ENCODE data around the gene TBC1D25.

The TBC1D25 gene

DNA sequence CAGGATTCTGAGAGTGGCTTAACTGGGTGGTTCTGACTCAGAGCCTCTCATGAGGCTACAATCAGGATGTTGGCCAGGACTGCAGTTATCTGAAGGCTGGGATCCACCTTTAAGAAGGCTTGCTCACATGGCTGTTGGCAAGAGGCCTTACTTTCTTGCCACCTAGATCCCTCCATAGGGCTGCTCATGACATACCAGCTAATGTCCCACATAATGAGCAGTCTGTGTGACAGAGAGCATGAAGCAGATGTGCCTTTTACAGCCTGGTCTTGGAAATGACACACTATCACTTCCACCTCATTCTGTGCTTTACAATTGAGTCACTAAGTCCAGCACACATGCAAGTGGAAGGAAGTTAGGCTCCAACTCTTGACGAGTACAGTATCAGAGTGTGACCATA is 30.4 kb downstream of the TBC1D25 start:
- DNase-seq = no peak

DNA sequence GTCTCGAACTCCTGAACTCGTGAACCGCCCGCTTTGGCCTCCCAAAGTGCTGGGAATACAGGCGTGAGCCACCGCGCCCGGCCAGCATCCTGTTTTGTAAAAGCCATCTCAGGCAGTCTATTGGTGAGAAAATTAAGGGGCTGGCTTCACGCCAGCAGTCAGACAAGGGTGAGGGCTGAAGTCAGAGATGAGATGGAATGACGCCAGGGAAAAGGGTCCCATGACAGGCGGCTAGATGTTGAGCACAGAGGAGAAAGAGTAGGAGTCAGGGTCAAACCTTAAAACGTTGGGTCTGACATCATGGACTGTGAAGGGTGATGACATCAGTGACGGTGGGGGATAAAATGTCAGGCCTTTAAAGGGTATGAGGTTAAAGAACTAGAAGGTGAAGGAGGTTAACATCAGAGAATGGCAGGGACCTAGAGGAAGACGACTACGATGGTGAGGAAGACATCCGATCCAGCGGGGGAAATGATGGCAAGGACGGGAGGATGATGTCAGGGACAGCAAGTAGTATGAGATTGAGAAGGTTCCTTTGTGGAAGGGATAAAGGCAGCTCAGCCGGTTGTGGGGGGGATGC is 34.3 kb downstream of the TBC1D25 start:
- DNase-seq = peak in 1 of 2 experiments; percentile 42

DNA sequence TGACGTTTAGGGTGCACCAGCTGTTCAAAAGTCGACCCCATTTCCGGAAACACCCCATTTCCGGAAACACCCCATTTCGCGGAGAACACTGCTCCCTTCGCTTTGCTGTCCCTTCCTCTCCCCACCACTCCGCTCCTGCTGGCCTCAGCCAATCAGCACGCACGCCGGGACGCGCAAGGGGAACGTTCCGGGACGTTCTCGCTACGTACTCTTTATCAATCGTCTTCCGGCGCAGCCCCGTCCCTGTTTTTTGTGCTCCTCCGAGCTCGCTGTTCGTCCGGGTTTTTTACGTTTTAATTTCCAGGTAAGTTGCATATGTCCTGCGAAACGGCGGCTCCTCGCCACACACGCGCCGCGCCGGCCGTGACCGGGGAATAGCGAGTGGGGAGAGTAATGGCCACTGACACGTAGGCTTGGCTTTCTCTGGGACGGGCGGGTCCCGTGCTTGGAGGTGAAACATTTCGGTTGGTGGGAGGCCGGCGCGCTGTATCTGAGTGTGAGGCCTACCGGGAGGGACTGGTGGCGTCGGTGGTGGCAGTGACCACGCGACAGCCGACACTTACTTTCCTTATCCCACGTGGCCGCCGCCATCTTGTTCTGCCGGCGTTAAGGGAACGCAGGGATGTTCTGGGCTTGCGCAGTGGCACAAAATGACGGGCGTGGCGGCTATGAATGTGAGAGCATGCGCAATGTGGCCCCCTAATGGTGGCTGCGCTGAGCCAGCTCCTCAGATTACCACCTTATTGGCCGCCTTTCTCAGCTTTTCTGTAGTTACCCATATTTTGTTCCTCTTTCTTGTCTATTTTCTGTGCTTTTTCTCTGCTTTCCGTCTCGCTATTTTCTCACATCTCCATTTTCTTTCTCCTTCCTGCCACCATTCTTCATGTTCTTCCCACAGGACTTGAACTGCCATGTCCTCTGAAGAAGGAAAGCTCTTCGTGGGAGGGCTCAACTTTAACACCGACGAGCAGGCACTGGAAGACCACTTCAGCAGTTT is 35.1 kb downstream of the TBC1D25 start, which contains the start of gene RBM3:
Gene RBM3 (plus strand): TSS at position 215 of the 997 bp plus-strand sequence. CDS start 697 bp downstream, at position 912.
- peak; percentile 84 to 87 for DNase-seq

DNA sequence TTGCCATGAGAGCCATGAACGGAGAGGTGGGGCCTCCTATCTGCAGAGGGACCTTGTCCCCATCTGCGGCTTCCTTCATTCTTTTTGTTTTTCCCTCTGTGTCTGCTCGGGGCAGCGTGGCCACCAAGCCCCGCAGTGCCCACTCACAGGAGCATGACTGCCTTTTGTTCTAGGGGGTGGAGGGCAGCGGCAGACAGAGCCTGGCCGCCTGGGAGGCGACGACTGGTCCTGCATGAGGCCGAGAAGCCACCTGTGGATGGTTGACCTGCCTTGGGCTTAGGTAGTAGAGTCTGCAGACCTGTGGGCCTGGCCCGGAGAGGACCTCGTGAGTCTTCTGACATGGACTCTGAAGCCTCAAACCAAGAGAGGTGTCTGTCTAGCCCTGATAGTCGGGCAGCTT is 36.1 kb downstream of the TBC1D25 start:
- no peak for DNase-seq

DNA sequence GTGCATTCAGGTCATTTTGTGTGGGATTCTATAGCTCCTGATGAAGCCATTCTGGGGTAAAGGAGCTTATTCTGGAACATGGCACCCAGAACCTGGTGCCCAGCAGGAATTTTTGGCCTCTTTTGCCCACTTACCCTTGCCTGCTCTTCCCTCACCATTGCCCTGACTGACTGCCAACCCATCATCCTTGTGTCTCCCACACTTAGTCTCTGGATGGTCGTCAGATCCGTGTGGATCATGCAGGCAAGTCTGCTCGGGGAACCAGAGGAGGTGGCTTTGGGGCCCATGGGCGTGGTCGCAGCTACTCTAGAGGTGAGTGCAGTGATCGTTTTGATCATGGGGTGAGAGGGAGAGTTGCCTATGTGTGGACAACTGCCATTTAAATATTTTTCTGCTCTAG is 36.6 kb downstream of the TBC1D25 start:
- DNase-seq = no peak

DNA sequence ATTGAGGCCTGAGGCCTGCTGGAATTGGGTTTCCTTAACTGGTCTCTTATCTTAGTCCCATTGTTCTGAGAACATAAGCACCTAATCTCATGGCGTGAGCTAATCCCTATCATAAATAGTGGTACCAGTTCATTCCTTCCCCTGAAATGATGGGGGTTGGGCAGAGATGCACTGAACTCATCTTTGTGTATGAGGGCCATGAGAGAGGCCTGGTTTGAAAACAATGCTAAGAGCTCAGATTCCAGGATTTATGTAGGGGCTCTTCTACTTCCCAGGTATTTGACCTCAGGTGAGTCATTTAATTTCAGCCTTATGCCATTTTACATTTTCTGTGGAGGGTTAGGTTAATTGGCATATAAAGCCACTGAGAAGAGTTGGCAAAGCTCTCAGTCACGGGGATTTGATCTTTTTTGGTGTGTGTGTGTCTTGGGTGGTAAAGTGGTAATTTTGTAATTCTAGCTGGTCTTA is 39.2 kb downstream of the TBC1D25 start:
- DNase-seq = no peak

DNA sequence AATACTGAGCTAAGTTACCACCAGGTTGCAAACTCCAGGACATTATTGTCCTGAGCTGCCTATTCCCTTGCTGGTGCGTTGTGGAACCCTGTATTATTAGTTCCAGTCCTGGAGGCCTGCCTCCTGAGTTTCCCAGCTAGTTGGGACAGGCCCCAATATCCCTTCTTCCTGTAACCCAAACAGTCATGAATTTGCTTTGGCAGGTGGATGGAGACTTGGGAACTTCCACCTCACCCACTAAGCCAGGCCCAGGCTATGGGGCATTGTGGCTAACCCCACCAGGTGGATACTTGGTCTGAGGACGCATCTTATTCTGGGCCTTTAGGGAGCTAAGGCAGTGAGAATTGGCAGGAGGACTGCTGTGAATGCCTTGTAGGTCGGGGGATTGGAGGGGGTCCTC is 39.7 kb downstream of the TBC1D25 start:
- no peak for DNase-seq

DNA sequence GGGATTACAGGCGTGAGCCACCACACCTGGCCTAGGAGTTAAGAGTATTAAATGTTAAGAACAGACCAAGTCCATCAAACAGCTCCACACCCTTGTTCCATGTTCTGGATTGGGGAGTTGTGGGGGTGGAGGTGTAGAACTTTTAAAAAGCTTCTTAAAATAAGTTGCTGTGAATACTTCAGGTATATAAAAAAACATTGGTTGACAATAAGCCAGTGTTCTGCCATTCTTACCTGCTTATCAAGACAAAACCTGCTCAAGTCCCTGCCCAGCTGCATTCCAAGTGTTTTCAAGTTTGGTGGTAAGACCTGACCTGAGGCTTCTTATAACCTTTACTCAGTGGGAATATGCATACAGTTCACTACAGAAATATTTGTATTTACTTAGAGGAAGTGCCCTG is 41.1 kb downstream of the TBC1D25 start:
- no peak for DNase-seq

DNA sequence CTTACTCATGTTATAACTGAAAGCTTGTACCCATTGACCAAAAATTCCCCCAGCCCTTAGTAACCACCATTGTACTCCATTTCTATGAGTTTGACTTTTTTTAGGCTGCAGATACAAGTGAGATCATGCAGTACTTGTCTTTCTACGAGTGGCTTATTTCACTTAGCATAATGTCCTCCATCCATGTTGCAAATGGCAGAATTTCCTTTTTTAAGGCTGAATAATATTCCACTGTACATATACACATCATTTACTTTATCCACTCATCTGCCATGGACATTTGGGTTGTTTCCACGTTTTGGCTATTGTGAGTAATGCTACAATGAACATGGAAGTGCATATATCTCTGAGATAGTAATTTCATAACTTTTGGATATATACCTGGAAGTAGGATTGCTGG is 45.2 kb downstream of the TBC1D25 start:
- no peak for DNase-seq

DNA sequence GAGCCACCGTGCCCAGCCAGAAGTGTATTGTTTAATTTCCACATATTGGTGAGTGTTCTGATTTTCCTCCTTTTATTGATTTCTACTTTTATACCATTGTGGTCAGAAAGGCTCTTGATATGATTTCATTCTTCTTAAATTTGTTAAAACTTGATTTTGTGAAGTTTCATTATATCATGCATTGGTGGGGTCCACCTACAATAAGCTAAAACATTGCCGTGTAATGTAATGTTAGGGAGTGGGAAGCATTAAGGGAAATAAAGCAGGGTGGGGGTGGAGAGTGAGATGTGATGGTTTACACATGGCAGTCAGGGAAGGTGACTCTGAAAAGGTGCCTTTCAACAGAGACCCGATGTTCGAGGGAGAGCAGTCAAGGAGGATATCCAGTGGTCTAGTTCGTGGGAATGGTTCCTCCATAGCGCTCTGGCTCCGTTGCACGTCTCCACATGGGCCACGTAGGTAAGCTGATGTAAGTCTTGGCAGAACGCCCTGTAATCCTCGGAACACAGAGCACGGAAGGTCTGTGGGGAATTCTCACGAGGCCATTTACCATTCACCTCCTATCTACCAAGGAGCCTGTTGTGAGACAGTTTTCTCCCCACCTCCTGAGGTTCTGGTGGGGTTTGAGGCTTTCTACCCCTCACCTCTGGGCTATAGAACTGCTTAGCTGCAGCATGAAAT is 50.1 kb downstream of the TBC1D25 start:
- no peak for DNase-seq

DNA sequence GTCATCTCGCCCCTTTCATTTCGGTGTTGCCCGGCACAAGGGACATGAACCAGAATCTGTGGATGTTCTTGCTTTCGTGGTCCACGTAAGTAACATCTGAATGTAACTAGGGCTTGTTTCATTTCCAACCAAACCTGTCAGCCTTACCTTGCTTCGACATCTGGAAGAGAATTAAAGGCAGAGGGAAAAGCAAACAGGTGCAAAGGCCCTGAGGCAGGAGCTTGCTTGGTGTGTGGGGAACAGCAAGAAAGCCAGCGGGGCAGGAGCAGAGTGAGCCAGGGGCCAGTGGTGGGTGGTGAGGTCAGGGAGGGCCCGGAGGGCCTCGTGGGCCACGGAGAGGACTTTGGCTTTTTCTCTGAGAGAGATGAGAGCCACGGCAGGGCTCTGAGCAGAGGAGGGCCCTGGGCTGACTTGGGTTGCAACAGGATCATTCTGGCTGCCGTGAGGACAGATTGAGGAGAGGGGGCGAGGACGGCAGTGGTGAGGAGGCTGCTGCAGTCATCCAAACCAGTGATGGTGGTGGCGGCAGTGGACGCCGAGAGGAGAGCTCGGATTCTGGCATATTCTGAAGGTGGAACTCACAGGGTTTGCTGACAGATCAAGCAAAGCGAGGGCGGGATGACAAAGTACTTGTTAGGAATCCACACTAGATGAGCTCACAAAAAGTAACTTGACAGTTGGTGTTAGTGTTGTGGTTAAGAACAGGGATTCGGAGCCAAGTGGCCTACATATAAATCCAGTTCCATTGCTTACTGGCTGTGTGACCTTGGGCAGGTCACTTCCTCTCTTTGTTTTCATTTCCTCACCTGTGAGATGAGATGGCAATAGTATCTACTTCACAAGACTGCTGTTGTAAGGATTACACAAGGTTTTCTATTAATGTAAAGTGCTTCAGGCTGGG is 50.9 kb downstream of the TBC1D25 start:
- no peak for DNase-seq

DNA sequence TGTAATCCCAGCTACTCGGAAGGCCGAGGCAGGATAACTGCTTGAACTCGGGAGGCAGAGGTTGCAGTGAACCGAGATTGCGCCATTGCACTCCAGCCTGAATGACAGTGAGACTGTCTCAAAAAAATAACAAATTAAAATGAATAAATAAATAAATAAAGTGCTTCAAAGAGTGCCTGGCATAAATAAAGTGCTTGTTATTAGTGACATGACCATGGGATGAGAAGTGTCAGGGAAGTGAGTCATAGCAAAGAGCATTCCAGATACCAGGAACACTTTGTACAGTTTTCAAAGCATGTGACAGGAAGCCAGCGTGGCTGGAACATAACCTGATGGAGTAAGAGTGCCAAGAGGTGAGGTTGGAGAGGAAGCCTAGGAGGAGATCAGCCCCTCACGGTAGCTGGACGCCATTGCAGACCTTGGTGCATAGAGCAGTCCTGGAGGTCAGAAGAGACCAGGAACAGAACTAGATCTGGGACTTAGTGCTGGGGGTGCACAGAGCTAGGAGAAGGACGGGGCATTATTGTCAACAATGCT is 51.8 kb downstream of the TBC1D25 start:
- DNase-seq = no peak

DNA sequence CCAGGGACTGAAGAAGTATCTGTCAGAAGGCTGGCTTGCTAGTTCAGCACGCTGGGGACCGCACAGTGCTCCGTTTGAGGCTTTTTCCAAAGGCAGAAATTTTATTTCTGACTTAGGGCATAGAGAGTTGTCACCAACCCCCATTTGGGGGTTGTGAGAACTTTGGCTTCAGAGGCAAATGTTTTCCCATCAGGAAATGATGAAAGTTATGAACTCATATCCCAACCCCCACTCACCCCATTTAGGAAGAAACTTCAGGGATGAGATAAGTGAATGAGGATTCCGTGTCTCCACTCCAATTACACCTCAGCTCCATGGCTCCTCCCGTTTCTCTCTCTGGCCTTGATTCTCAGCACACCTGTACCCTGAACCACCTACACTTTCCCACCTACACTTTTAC is 53.5 kb downstream of the TBC1D25 start:
- DNase-seq = no peak

DNA sequence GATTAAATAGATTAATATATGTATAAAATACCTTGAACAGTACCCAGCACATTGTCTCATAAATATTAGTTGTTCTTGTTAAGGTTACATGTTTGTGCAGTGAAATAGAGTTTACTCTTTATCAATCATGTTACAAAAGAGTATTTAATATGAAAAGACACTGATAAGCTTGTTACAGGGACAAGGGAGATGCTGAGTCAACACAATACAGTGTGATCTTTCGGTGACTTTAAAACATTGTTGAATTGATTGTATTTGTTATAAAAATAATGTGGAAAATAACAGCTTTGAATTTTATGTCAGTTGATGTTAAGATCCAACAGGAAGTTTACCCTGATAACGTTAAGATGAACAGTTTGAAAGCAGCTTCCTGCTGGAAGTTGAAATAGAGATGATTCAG is 56.4 kb downstream of the TBC1D25 start:
- DNase-seq = no peak

DNA sequence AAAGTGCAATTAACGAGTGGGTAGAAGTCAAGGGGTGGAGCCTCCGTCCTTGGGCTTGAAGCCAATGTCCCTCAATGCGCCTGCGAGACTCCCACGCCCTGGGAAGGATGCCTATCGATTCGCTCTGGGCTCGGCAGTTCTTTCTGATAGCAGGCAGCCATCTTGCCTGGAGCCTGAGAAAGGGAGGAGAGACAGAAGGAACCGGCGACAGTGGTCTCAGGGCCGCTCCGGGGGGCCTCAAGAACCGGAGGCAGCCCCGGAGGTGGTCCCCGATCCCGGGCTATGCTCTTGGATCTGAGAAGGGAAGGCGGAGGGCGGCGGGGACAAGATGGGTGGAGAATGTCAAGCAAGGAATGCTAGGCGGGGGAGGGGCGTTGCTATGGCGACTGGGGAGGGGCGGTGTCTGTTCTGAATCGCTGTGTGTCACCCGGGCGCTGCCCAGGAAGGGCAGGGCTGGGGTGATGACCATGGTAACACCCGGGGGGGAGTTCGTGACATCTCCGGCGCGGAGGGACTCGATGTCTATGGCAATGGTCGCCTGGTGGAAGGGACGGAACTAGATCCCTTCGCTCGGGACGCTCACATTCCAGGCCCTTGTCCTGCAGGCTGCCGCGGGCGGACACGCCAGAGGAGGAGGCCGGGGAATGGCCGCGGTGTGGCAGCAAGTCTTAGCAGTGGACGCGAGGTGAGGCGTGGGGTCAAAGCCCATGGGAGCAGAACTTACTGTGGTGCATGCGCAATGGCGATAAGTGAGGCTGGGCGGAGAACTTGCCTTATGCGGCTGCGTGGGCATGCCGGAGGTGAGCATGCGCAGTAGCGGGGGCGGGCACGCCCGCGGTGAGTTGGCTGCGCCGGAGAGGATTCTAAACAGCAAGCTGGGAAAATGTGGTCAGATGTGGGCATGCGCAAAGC is 58.1 kb downstream of the TBC1D25 start, which contains the start of gene WDR13:
Gene WDR13 (plus strand): TSS at position 140 of the 912 bp plus-strand sequence. CDS start 505 bp downstream, at position 645.
- peak; percentile 76 to 88 for DNase-seq

DNA sequence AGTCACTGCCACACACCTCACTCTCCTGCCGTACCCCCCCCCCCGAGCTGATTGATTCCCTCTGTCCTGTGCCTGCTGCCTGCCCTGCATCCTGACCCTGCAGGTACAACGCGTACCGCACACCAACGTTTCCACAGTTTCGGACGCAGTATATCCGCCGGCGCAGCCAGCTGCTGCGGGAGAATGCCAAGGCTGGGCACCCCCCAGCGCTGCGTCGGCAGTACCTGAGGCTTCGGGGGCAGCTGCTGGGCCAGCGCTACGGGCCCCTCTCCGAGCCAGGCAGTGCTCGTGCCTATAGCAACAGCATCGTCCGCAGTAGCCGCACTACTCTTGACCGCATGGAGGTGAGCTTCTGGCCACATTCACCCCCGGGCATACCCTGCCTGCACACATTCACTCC is 59.1 kb downstream of the TBC1D25 start:
- no peak for DNase-seq

DNA sequence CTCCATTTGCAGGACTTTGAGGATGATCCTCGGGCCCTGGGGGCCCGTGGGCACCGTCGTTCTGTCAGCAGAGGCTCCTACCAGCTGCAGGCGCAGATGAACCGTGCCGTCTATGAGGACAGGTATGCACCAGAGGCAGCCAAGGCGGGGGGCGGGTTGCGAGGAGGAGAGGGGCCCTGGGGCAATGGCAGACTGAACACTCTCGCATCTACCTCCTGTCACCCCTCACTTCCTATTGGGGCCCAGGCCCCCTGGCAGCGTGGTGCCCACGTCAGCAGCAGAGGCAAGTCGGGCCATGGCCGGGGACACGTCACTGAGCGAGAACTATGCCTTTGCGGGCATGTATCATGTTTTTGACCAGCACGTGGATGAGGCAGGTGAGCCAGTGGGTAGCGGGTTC is 59.8 kb downstream of the TBC1D25 start:
- no peak for DNase-seq

DNA sequence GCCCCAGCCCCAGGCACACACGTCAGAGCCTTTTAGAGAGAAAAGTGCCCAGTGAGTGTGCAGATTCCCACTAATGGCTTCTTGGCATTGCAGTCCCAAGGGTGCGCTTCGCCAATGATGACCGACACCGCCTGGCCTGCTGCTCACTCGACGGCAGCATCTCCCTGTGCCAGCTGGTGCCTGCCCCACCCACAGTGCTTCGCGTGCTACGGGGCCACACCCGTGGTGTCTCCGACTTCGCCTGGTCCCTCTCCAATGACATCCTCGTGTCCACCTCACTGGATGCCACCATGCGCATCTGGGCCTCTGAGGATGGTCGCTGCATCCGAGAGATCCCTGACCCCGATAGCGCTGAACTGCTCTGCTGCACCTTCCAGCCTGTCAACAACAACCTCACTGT is 60.7 kb downstream of the TBC1D25 start:
- no peak for DNase-seq

DNA sequence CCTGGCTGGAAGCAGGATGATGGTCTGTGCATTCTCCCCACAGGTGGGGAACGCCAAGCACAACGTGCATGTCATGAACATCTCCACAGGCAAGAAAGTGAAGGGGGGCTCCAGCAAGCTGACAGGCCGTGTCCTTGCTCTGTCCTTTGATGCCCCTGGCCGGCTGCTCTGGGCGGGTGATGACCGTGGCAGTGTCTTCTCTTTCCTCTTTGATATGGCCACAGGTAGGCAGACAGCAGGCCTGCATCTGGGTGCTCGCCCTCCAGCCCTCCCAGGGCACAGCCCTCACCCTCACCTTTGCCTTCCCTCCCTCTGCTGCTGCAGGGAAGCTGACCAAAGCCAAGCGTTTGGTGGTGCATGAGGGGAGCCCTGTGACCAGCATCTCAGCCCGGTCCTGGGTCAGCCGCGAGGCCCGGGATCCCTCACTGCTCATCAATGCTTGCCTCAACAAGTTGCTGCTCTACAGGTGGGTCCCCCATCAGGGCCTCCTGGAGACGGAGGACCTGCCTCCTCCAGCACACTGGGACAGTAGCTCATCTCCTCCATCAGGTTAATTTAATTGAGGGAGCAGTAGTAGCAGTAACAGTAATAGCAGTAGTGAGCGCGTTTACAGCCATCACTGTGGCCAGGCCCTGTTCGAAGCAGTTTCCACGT is 62.4 kb downstream of the TBC1D25 start:
- no peak for DNase-seq

DNA sequence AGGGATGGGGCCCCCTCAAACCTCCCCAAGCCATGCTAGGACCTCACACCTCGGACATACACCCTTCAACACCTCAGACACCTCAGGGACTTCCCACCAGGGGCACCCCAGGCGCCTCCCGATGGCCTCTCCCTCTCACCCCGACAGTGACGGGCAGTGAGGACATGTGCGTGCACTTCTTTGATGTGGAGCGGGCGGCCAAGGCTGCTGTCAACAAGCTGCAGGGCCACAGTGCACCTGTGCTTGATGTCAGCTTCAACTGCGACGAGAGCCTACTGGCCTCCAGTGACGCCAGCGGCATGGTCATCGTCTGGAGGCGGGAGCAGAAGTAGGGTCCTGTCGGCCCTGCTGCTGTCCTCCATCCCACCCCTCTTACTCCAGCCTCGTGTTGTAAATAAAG is 65.2 kb downstream of the TBC1D25 start:
- no peak for DNase-seq

Data from NCI-H446 (cell line).